PC-3 (cell line): ENCODE data around the gene BSN. TPM values are rescaled to one million over a fixed set of nuclear protein-coding genes. Genes with fewer than 3 reads are reported as not detected.

Source experiments
- ATAC-seq: fragments of 200-7000 bp; cut with Tn5 transposase; 2 replicates; pipeline ENCODE4 v1.9.1; 2020; ENCODE audit warnings: mild to moderate bottlenecking, moderate library complexity
- BruUV-seq: library from RNA; stranded (reverse); fragments of 400-500 nt; replicated peaks from 2 replicates; lab custom pipeline; 2021; lab: Mats Ljungman, UMichigan
- CTCF ChIA-PET: fragments of 300-600 bp; sonication (Branson Sonifier 250); formaldehyde crosslinking; loops from one replicate; lab custom pipeline; 2022; ENCODE audit warnings: antibody characterized with exemption; lab: Charles Lee
- POLR2A ChIA-PET: fragments of 300-600 bp; sonication (Branson Sonifier 250); formaldehyde crosslinking; loops from one replicate; lab custom pipeline; 2022; ENCODE audit warnings: antibody characterized with exemption; ENCODE audit not compliant: unreplicated experiment; lab: Charles Lee
- DNase-seq: peaks from one replicate; pipeline ENCODE4 v3.0.0-alpha.2; 2015
- H2AFZ ChIP-seq: fragments of 300-600 bp; sonication (generic); 2 replicates; pipeline ENCODE4 v1.6.0; 2016; ENCODE audit warnings: antibody characterized with exemption, low read length
- H3F3A ChIP-seq: fragments of 300-600 bp; sonication (generic); one replicate; pipeline ENCODE4 v1.6.0; 2017; ENCODE audit warnings: antibody characterized with exemption, low read length, control low read depth, mild to moderate bottlenecking; ENCODE audit not compliant: unreplicated experiment
- H3K27ac ChIP-seq: fragments of 300-600 bp; sonication (generic); 2 replicates; pipeline ENCODE4 v1.5.1; 2016; ENCODE audit warnings: mild to moderate bottlenecking, low read length
- H3K27me3 ChIP-seq: fragments of 300-600 bp; sonication (generic); 2 replicates; pipeline ENCODE4 v1.6.1; 2016; ENCODE audit warnings: low read length, mixed read lengths
- H3K36me3 ChIP-seq: fragments of 300-600 bp; sonication (generic); 2 replicates; pipeline ENCODE4 v1.6.1; 2016; ENCODE audit warnings: low read depth, mixed run types, low read length, mixed read lengths
- H3K4me1 ChIP-seq: fragments of 300-600 bp; sonication (generic); 2 replicates; pipeline ENCODE4 v1.5.1; 2016; ENCODE audit warnings: low read length; ENCODE audit not compliant: insufficient read depth
- H3K4me2 ChIP-seq: fragments of 300-600 bp; sonication (generic); 2 replicates; pipeline ENCODE4 v1.6.0; 2016; ENCODE audit warnings: low read length
- H3K4me3 ChIP-seq: fragments of 300-600 bp; sonication (generic); 2 replicates; pipeline ENCODE4 v1.5.1; 2016; ENCODE audit warnings: mild to moderate bottlenecking, low read length, mixed read lengths
- H3K79me2 ChIP-seq: fragments of 300-600 bp; sonication (generic); 2 replicates; pipeline ENCODE4 v1.6.1; 2017; ENCODE audit warnings: low read length, mixed read lengths
- H3K9ac ChIP-seq: fragments of 300-600 bp; sonication (generic); 2 replicates; pipeline ENCODE4 v1.6.0; 2016; ENCODE audit warnings: mild to moderate bottlenecking, low read length
- H3K9me2 ChIP-seq: fragments of 300-600 bp; sonication (generic); replicated peaks from 2 replicates; pipeline ENCODE4 v1.6.1; 2016; ENCODE audit warnings: mixed run types, low read length, mixed read lengths
- H3K9me3 ChIP-seq: fragments of 300-600 bp; sonication (generic); 2 replicates; pipeline ENCODE4 v1.6.1; 2016; ENCODE audit warnings: low read length, mixed read lengths
- H4K20me1 ChIP-seq: fragments of 300-600 bp; sonication (generic); 2 replicates; pipeline ENCODE4 v1.6.1; 2016; ENCODE audit warnings: low read length, mixed read lengths
- EZH2 ChIP-seq: fragments of 300-600 bp; sonication (generic); IDR thresholded peaks from one replicate; pipeline ENCODE4 v1.6.1; 2017; ENCODE audit warnings: antibody characterized with exemption, mild to moderate bottlenecking, low read length; ENCODE audit not compliant: unreplicated experiment
- EZH2phosphoT487 ChIP-seq: fragments of 300-600 bp; sonication (generic); IDR thresholded peaks from 2 replicates; pipeline ENCODE4 v1.6.1; 2018; ENCODE audit warnings: mild to moderate bottlenecking, antibody characterized with exemption, low read length, borderline replicate concordance
- intact Hi-C: fragments of 100-400 bp; cut with micrococcal nuclease; formaldehyde crosslinking; loops from 2 replicates; pipeline ENCODE4 v1.9.0; 2023
- total RNA-seq: library from RNA; depleted of rRNA; stranded (reverse); fragments of >200 nt; gene quantifications from 2 replicates; pipeline ENCODE4 v1.2.3, GENCODE V29; 2014
- TF ChIP-seq, protein P1 (sequence below): fragments of 300-600 bp; sonication (generic); conservative IDR thresholded peaks from 2 replicates; pipeline ENCODE4 v1.5.1; 2017; ENCODE audit warnings: antibody characterized with exemption, low read depth, mild to moderate bottlenecking, low read length

Gene BSN
- total RNA-seq, 1 experiment from 2014 or later, result 0.80 TPM

DNA sequence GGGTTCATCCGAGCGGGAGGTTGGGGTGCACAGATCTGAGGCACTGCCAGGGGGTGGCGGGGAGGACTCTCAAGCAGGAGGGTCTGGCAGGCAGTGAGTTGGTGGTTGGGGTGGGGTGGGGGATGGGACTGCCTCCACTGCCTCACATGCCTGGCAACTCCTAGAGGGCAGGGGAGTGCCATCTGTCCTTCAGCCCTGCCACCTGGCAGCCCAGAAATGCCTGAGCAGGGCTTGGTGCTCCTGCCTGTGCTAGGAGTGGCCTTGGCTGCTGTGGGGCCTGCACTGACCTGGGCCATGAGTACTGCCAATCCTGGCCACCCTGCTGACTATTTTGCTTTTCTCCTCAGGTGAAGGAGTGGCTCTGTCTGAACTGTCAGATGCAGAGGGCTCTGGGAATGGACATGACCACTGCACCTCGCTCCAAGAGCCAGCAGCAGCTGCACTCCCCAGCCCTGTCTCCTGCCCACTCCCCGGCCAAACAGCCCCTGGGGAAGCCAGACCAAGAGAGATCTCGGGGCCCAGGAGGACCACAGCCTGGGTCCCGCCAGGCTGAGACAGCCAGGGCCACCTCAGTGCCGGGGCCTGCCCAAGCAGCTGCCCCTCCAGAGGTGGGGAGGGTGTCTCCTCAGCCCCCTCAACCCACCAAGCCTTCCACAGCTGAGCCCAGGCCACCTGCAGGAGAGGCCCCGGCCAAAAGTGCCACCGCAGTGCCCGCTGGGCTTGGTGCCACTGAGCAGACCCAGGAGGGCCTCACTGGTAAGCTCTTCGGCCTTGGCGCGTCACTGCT is 87.8 kb downstream of the BSN start:
- BruUV-seq, result no TSS peak
- peaks cover 8% of the 10 kb centered on the region for H3K4me1 ChIP-seq
- H3K9ac ChIP-seq, result no peak overlapping the region
- POLR2A ChIA-PET, result no interaction called here
- intact Hi-C loops, result no loop called here
- no peaks in the 10 kb centered on the region for H3K9me2 ChIP-seq
- no peak overlapping the region for H3K27ac ChIP-seq
- H2AFZ ChIP-seq, result no peak overlapping the region
- no peaks in the 10 kb centered on the region for H3K27me3 ChIP-seq
- H3K4me2 ChIP-seq, result no peak overlapping the region
- no peaks in the 10 kb centered on the region for H3K9me3 ChIP-seq
- H3K79me2 ChIP-seq, result no peaks in the 10 kb centered on the region
- H3F3A ChIP-seq, result no peaks in the 10 kb centered on the region
- H3K4me3 ChIP-seq, result no peak overlapping the region
- H3K36me3 ChIP-seq, result no peaks in the 10 kb centered on the region
- no peak for ATAC-seq
- DNase-seq, result no peak
- CTCF ChIA-PET, result no interaction called here
- no peaks in the 10 kb centered on the region for H4K20me1 ChIP-seq
- TF ChIP-seq, protein P1, sequence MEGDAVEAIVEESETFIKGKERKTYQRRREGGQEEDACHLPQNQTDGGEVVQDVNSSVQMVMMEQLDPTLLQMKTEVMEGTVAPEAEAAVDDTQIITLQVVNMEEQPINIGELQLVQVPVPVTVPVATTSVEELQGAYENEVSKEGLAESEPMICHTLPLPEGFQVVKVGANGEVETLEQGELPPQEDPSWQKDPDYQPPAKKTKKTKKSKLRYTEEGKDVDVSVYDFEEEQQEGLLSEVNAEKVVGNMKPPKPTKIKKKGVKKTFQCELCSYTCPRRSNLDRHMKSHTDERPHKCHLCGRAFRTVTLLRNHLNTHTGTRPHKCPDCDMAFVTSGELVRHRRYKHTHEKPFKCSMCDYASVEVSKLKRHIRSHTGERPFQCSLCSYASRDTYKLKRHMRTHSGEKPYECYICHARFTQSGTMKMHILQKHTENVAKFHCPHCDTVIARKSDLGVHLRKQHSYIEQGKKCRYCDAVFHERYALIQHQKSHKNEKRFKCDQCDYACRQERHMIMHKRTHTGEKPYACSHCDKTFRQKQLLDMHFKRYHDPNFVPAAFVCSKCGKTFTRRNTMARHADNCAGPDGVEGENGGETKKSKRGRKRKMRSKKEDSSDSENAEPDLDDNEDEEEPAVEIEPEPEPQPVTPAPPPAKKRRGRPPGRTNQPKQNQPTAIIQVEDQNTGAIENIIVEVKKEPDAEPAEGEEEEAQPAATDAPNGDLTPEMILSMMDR, result no peak
- TF ChIP-seq EZH2 (no peak), EZH2phosphoT487 (no peak)

DNA sequence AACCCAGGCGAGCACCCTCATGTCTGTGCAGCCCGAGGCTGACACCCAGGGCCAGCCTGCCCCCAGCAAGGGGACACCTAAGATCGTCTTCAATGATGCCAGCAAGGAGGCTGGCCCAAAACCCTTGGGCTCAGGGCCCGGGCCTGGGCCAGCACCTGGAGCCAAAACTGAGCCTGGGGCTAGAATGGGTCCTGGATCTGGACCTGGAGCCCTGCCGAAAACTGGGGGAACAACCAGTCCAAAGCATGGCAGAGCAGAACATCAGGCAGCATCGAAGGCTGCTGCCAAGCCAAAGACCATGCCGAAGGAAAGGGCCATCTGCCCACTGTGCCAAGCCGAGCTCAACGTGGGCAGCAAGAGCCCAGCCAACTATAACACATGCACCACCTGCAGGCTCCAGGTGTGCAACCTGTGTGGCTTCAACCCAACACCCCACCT is 88.5 kb downstream of the BSN start:
- Histone ChIP-seq H3K4me1 (peaks cover 10% of the 10 kb centered on the region), H3K9me2 (no peaks in the 10 kb centered on the region), H3F3A (no peaks in the 10 kb centered on the region), H3K4me3 (no peak overlapping the region), H3K9me3 (no peaks in the 10 kb centered on the region), H3K27me3 (no peaks in the 10 kb centered on the region), H4K20me1 (no peaks in the 10 kb centered on the region), H3K27ac (no peak overlapping the region), H2AFZ (no peak overlapping the region), H3K9ac (no peak overlapping the region), H3K4me2 (no peak overlapping the region), H3K36me3 (no peaks in the 10 kb centered on the region), H3K79me2 (no peaks in the 10 kb centered on the region)
- TF ChIP-seq, protein P1, result no peak
- TF ChIP-seq EZH2, result no peak
- no peak for TF ChIP-seq EZH2phosphoT487
- ATAC-seq (no peak), DNase-seq (no peak)
- intact Hi-C loops, result no loop called here
- BruUV-seq, result no TSS peak
- ChIA-PET CTCF (no interaction called here), POLR2A (no interaction called here)

DNA sequence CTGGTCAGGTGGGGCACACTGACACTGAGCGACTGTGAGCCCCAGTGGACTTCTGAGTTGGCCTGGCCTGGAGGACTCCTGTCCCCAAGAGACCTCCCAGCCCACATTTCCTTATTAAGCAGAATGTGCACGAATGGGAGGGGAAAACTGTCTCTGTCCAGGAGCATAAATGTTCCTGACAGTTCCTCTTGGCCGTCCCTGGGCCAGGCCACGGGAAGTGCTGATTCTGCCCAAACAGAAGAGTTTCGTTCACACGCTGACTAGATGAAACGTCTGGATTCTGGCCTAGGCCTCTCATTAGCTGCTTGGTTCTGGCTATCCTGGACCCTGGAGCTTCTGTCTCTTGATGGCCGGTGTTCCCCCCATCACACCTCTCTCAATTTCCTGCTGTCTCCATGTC is 90.4 kb downstream of the BSN start:
- Histone ChIP-seq H3F3A (no peaks in the 10 kb centered on the region), H3K4me2 (no peak overlapping the region), H3K36me3 (no peaks in the 10 kb centered on the region), H3K27me3 (no peaks in the 10 kb centered on the region), H3K27ac (no peak overlapping the region), H3K9ac (no peak overlapping the region), H3K9me3 (no peaks in the 10 kb centered on the region), H3K79me2 (no peaks in the 10 kb centered on the region), H3K4me3 (no peak overlapping the region), H3K4me1 (peaks cover 5% of the 10 kb centered on the region; the same call in 1 of the 2 replicates), H3K9me2 (no peaks in the 10 kb centered on the region), H4K20me1 (no peaks in the 10 kb centered on the region), H2AFZ (no peak overlapping the region)
- DNase-seq (no peak), ATAC-seq (no peak)
- no TSS peak for BruUV-seq
- intact Hi-C loops, result no loop called here
- TF ChIP-seq, protein P1, result no peak
- no peak for TF ChIP-seq EZH2phosphoT487
- no peak for TF ChIP-seq EZH2
- ChIA-PET POLR2A (no interaction called here), CTCF (no interaction called here)
